GM21423 (cell line): ENCODE measurements around the gene SERPINB6.
A peak's percentile ranks its signal among the peaks of the same experiment; 100 is the strongest.
"Not testable (repeated sequence)": the region's sequence is repeated elsewhere in the genome, so short reads cannot be mapped to it uniquely, and the experiment has no call there.

Experiments used
- ATAC-seq: cut with Tn5 transposase; IDR thresholded peaks from one replicate; pipeline ENCODE4 v1.9.1; 2021; ENCODE audit warnings: mild to moderate bottlenecking, moderate library complexity; ENCODE audit not compliant: unreplicated experiment

The SERPINB6 gene

DNA sequence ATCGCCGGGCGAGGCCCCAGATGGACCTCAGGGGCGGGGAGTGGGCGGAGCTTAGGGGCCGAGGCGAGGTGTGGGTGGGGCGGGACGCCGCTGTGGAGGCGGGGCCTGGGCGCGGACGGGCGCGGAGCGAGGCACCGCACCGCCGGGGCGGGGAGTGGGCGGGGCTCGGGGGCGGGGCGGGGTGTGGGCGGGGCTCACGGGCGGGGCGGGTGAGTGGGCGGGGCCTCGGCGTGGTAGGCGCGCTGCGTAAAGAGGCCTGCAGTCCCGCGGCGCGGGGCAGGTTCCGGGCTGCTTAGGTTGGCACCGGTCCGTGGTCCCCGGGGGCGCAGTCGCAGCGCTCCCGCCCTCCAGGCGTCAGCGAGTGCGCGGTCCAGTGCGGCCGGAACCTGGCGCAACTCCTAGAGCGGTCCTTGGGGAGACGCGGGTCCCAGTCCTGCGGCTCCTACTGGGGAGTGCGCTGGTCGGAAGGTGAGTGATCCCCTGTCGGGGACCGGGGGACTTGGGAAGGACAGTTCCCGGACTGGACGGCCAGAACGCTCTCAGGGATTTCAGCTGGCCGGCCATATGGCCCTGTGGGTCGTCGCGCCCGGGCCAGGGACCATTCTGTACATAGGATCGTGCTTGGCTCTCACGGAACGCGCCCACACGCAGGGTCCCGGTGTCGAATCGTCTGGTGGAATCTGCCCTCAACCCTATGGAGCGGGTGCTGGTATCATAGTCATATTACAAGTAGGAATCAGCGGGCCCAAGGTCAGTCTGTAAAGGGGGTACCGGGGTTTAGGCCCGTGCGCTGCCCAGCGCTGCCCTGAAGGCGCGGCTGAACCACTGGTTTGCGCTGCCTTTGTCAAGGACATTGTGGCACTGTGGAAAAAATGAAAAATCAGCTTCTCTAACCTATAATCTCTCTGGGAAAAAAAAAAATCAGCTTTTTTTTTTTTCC is 28.5 kb upstream of the SERPINB6 start, which contains the start of gene NQO2:
TSS of gene NQO2 (plus strand) at position 277 of the 940 bp plus-strand sequence. CDS start 6,659 bp downstream, outside the sequence.
- peak; percentile 65 for ATAC-seq

DNA sequence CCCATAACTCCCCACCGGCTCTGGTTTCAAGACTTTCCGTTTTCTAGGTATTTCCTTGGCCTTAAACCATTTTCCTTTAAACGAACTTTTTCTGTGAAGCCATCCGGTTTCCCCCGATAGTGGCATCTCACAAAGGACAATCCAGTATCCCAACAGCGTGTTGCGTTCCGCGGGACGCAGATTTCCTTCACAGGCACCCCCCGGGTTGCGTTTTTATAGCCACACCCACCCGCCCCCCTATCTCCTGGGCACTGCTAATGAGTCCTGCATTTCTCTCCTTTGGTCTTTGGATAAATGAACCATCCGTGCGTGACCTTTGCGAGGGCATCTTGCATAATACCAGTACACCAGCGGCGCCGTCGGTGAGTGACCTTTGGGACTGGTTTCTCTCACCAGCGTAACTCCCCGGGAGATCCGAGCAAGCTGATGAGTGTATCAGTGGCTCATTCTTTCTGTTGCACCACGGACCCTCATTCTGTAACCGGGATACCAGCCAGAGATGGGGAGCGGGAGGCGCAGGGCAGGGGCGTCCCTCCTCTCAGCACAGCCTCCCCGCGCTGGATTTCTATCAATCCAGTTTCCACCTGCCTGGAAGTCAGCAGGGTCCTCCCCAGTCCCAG is 27.7 kb upstream of the SERPINB6 start:
- ATAC-seq: no peak

DNA sequence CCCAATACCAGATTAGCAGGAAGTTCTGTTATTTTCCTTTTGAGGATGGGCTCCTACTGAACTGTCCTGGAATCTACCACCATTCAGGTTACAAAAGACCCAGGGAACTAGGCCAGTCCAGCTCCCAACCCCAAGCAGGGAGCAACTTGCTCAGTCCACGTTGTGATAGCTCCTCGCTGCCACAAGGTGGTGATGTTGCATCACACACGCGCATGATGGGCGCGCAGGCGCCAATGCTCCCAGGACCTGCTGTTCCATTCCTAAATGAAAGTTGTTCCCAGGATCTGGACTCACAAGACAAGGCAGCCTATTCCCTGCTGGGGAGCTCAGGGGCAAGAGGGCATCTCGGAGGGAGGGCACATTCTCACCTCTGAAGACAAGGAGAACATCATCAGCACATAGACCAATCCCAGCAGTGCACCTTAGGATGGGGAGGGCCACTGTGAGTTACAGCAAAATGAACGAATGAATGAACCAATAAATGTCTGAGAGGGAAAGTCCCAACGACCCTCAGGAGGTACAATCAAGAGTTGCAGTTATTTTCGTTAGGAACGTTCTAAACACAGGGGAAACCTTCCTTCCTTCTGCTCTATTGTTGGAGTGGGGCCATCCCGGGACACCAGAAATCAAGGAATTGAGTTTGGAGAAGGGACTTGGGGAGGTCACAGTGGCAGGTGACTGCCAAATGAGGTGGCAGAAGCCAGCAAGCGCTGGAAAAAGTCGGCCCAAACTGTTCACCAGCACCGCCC is 27.1 kb upstream of the SERPINB6 start:
- ATAC-seq: not testable (repeated sequence)

DNA sequence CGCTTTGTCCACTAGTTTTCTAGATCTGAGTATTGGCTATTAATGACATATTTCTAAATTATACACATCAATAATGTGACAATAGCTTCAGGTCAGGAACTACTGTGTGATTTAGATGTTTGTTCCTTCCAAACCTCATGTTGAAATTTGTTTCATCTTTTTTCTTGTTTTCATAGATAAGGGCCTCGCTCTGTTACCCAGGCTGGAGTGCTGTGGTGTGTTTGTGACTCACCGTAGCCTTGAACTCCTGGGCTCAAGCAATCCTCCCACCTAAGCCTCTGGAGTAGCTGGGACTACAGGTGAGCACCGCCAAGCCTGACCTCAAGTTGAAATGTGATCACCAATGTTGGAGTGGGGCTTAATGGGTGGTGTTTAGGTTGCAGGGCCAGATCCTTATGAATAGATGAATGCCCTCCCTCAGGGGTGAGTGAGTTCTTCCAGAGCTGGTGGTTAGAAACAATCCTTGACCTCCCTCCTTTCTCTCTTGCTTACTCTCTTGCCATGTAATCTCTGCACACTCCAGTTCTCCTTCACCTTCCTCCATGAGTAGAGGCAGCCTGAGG is 22.5 kb upstream of the SERPINB6 start:
- ATAC-seq: no peak

DNA sequence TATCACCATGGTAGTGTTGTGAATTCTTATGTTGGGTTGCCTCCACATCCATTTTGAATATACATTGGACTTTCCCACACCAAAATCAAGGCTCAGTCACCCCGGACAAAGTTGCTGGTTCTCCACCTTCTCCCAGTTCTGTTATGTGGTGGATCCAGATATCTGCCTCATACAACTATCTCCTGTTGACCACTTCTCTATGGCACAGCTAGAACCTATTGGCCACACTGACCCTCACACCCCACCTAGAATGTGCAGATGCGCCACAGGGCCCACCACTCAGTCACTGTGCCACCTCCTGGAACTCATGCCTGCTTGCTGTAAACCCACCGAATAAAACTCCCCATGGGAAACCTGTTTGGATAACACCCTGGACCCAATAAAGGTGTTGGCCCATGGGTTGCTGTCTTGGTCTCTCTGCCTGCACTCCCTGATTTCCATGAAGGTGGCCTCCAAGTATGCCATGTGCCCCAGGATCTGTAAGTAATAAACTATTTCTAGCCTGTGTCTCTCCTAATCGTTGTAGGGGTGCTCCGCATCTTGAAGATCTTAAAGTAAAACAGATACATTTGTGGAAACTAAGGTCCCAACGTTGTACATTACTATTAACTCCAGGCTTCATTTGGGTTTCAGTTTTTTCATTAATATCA is 21.1 kb upstream of the SERPINB6 start:
- no peak for ATAC-seq

DNA sequence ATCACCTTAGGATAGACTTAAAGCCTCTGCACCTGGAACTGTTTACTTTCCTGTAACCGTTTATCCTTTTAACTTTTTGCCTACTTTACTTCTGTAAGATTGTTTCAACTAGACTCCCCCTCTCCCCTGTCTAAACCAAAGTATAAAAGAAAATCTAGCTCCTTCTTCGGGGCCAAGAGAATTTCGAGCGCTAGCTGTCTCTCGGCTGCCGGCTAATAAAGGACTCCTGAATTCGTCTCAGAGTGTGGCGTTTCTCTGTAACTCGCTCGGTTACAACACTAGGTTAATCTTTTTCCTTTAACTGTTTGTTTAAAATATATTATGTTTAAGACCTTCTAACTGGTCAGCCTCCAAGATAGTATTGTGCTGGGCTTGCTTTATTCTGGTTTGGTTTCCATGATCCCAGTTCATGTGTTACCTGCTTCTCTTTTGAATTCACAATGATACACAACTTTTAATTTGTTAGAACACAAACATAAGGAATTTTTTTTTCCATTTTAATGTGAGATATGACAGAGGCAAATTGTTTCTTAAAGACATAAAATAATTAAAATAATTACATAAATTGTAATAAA is 19.7 kb upstream of the SERPINB6 start:
- ATAC-seq: no peak

DNA sequence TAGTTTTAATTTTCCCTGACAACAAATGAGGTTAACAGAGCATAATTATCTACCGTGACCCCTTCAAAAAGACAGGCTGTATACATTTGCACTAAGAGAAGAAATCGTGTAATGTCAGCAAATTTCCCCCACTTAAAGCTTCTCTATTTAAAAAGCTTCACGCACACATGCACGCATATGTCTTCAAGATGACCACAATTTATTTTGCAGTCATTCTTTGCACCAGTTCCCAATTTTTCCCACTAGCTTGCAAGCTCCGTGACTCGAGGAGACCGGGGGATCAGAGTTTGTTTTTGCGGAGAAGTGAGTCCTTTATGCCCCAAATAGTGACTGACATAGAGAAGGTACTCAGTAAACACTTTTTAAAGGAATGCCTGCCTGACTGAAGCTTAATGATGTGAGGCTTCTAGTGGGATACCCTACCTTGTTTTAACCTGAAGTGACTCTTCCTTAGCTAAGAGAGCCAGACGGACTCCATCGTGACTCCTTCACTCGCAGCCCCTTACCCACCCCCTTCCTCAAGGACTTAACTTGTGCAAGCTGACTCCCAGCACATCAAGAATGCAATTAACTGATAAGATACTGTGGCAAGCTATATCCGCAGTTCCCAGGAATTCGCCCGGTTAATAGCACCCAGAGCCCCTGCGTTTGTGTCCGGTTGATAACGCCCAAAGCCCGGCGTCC is 19.0 kb upstream of the SERPINB6 start:
- no peak for ATAC-seq

DNA sequence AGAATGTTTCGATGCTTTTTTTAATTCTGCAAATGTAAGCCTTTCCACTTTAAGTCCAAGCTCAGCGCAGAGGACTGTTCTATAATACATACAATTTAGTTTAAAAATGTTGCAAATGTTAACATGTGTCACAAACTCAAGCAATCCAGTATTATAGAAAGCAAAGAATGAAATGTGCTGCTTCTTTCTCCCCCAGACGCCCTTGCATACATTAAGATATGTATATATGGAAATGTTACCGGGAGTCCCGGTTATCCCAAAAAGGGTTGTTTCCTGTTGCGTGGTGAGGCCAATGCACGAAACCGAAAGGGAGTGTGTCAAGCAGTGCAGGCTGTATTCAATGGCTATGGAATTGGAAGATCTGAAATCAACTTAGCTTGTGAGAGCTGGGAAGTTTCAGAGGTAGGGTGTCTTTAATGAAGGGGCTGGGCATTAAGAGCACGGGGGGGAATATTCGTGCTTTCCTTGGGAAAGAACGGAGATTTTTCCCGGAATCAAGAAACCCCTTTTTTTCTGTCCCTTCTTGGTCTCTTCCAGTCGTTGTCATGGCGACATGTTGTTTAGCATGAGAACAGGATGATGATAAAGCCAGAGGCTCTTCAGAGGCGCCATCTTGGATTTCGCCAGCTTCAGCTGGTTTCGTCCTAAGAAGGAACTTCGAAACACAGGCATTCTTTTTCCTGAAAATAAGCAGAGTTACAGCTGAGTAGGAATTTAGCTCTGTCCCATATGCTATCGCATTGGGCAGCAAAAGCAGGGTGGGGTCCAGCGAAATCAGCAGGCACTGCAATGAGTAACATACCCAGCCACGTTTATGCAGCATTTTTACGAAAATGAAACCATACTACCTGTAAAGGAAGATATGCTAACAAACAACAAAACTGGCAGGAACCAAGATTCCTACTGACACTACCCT is 18.2 kb upstream of the SERPINB6 start:
- peak; percentile 75 for ATAC-seq

DNA sequence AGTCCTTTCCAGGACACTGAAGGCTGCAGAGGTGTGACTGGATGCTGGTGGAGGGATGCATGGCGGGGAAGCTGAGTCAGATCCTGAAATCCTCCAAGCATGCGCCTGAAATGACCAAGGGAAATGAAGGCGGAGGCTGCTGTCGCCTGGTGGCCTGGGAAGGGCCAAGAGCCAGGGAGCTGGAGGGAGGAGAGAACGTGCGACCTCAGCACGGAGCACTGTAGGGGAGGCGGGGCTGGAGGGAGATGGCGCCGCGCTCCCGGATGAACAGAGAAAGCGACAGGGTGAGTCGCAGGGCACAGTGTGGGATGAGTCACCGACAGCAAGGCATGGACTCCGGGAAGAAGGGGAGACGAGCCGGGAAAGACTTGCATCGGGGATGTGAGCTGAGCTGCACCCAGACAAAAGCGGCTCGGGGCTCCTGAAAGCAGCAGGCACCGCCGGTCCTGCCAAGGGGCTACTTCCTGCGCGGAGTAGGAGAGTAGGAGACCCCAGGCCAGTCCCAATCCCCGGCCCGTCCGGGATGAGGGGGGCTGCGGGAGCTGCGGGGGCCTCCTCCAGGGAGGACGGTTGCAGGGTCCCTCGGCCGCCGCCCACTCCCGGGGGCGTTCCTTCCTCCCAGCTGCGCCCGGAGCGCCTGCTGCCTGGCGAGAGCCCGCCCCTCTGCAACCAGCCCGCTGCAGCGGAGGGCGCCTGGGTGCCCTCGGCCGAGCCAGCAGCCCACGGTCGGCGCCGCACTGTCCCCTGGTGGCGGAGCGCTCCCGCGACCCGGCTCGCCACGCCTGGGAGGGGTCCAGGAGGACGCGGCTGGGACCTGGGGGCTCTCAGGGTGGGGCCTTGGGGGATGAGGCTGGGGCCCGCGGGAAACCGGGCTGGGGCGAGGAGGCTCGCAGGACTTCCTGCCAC is 17.3 kb upstream of the SERPINB6 start:
- peak; percentile 61 for ATAC-seq

DNA sequence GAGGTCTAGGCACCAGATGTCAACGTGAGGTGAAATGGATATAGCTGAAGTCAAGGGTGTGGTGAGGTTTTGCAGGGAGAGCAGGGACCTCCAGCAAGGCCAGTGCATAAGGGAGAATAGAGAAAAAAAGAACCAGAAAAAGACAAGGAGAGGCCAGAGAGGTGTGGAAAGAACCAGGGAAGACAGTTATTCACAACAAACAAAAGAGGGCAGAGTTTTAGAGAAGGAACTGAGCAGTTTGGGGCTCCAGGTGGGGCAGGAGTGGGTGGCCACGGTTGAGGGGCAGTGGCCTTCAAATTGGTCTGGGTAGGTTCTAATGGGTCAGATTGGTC is 16.7 kb upstream of the SERPINB6 start:
- no peak for ATAC-seq

DNA sequence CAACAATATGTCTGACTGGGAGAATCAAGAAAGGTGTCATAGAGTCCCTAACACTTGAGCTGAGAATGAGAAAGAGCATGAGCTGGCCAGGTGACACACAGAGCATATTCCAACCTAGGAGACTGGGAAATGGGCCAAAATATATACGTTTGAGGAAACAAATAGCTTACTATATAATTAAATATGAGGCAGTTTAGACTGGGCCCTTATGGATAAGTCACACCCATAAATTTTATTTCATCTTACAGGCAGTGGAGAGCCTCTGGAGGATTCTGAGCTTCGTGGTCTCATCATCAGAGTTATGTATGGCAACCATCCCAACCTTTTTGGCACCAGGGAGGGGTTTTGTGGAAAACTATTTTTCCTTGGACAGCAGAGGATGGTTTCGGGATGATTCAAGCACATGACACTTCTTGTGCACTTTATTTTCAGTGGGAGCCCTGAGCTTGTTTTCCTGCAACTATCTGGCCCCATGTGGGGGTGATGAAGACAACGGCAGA is 15.4 kb upstream of the SERPINB6 start:
- ATAC-seq: no peak

DNA sequence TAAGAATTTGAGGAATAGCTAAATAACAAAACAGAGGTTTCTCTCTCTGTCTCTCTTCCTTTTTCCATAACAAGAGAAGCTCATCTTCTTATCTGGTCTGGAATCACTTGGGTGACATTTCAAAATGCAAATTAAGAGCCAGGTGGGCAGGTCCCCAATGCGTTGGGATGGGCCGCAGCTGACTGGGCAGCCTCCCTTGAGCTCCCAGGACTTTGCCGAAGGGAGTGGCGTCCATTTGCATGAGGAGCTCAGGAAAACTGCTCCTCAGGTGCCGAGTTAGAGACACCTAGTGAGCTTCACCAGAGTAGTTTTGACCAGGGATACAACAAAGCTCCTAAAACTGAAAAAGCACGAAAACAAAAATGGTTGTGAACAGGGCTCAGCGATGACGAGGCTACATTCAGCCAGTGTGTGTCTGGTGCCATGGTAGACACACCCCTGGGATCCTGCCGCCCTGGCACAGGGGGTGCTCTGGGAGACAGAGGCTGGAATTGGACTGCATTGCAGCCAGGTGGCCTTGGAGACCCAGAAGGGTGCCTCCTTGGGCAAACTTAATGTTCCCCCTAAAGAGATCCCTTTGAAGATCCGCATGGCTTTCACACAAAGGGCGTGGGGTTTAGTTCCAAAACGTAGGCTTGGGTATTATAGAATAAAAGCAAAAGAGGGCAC is 13.5 kb upstream of the SERPINB6 start:
- no peak for ATAC-seq

DNA sequence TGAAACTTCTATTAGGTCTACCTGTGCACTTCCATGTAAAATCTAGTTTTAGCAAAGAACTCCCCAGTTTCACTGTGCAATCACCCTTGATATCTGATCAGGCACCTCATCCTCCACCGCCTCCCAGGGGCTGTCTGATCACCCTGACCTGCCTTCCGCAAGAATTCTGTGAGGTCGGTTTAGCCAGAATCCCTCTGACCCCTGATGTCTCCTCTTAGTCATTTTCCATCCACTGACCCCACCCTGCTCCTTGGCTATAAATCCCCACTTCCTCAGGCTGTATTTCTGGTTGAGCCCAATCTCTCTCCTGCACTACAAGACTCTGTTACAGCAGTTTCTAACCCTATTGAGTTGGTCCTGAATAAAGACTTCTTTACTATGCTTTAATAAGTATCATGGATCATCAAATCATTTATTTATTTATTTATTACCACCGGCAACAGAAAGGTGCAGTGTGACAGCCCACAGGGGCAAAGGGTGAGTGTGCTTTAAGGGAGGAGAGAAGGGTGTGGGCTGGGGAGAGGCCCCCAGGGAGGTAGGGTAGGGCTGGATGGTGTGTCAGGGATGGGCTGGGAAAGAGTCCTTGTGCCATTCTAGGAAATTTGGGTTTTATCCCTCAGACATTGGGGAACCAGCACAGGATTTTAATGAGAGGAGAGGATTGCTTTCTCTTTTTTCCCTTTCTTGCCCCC is 11.2 kb upstream of the SERPINB6 start:
- ATAC-seq: no peak

DNA sequence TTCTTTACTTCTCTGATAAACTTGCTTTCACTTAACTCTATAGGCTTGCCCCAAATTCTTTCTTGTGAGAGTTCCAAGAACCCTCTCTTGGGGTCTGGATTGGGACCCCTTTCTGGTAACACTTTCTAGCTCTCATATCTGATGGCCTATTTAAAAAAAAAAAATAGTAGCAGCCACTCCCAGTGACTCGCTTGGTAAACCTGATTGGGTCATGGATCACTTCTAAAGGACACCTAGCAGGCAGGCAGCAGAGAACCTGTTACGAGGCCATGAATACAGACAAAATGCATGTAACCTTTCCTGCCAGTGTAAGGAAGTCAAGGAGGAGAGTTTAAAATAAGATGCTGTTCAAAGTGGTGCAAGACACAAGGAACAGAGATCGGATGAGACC is 9.1 kb upstream of the SERPINB6 start:
- ATAC-seq: no peak

DNA sequence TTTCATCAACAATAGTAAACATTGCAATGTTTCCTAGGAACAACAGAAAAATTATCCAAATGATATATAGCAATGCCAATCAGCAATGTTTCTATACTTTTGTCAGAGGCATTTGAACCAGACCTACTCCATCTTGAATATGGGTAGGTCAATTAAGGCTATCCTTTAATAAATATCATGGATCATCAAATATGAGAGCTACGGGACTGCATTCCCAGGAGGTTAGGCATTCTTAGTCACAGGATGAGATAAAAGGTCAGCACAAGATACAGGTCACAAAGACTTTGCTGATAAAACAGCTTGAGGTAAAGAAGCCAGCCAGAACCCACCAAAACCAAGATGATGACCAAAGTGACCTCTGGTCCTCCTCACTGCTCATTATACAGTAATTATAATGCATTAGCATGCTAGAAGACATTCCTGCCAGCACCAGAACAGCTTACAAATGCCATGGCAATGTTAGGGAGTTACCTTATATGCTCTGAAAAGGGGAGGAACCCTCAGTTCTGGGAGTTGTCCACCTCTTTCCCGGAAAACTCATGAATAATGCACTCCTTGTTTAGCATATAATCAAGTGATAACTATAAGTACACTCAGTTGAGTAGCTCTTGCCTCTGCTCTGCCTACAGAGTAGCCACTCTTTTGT is 8.6 kb upstream of the SERPINB6 start:
- no peak for ATAC-seq

DNA sequence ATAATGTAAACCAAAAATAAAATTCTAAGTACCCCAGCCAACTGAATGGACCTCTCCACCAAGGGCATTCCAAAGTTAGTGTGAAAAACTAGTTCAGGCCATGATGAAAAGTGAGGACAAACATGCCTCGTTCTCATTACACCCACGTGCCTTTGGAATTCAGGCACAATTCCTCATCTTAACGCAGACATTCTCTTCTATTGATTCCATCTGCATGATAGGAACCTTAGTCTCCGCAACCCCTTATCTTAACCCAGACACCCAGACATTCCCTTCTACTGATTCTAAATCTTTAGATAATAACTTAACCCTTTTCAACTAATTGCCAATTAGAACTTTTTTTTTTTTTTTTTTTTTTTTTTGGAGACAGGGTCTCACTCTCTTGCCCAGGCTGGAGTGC is 7.6 kb upstream of the SERPINB6 start:
- ATAC-seq: no peak
